ENCODE data around the gene MAL. TPM values are rescaled to one million over a fixed set of nuclear protein-coding genes. Genes with fewer than 3 reads are reported as not detected.

Gene MAL
- total and polyA plus RNA-seq, 2 of the 8 experiments (the other 6 are each of a cell fraction or from before 2014, with no cell fraction given), result not detected

DNA sequence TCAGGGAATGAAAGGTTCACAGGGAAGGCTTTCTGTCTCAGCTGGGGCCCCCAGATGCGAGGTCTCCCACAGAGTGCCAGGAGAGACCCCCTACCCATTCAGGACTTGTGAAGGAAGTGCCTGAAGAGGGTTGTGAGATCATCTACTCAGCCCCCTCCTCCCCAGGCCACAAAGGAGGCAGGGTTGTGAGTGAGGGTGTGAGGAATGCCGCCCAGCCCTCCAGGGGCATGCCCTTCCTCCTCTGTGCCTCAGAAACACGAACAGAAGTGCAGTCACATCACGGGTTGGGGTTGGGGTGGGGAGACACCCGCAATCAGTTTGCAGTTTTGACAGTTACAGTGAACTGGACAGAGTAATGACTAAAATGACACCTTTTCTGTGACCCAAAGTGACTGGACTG lies 5.0 kb downstream of the MAL start:
- H4K20me1 ChIP-seq (replicated peaks in 1 of 2; ENCODE audit: control insufficient read depth in 1 of 2, insufficient read depth in 2 of 2, low read length in 2 of 2), result no peaks in the 10 kb centered on the region
- H3K79me1 ChIP-seq (ENCODE audit: low read depth, low read length), result no peaks in the 10 kb centered on the region
- no peak overlapping the region for H2AK5ac ChIP-seq (ENCODE audit: low read depth, low read length)
- H3K18ac ChIP-seq (ENCODE audit: extremely low read depth, low read length), result no peak overlapping the region
- H3K4me2 ChIP-seq (ENCODE audit: insufficient read depth in 1 of 2, low read depth in 2 of 2, low read length in 2 of 2), result no peak overlapping the region
- H3K4ac ChIP-seq (replicated peaks; ENCODE audit: insufficient read length, low read depth, low read length), result no peak overlapping the region
- H2BK120ac ChIP-seq (replicated peaks; ENCODE audit: low read depth, low read length), result no peak overlapping the region
- H3K4me3 ChIP-seq (ENCODE audit: extremely low read depth in 1 of 4, insufficient read depth in 2 of 4, low read depth in 3 of 4, low read length in 4 of 4), result no peak overlapping the region
- 50% methylated on average over 5 of the region's 5 CpGs; no CpG with 5 or more reads in 1 of the 2 experiments for WGBS, 2 experiments (ENCODE audit: extremely low coverage in 1 of 2, insufficient coverage in 1 of 2, insufficient read length in 1 of 2, insufficient replicate concordance in 2 of 2, low coverage in 1 of 2, low lambda C conversion rate in 2 of 2, missing lambda C conversion rate in 1 of 2)
- H4K8ac ChIP-seq (ENCODE audit: extremely low read depth, insufficient read depth, low read length), result no peak overlapping the region
- no peak overlapping the region for H3K9ac ChIP-seq (replicated peaks in 1 of 4; ENCODE audit: extremely low read depth in 1 of 4, low read depth in 3 of 4, low read length in 3 of 4)
- H3K79me2 ChIP-seq (ENCODE audit: control insufficient read depth in 1 of 2, insufficient read depth in 2 of 2, low read length in 2 of 2), result no peaks in the 10 kb centered on the region
- no peak overlapping the region for H2BK12ac ChIP-seq (ENCODE audit: low read depth, low read length)
- H3K4me1 ChIP-seq (replicated peaks in 1 of 4; ENCODE audit: control insufficient read depth in 3 of 4, insufficient read depth in 4 of 4, low read length in 3 of 4), result peaks cover 0 to 7% (median 0%) of the 10 kb centered on the region in 4 experiments; a peak in 1 of 7 replicates
- no peak for DNase-seq (ENCODE audit: low read depth in 1 of 2, low spot score in 2 of 2)
- no peak overlapping the region for H3K27ac ChIP-seq (ENCODE audit: low read depth, low read length)
- H4K5ac ChIP-seq (ENCODE audit: insufficient read length, low read depth, low read length), result no peak overlapping the region
- FAIRE-seq, result no peak
- CTCF ChIA-PET (ENCODE audit: partially characterized antibody), result interaction anchor here (1.8 kb wide), 1 partner anchor 49 kb away, joined by 4 read pairs; no protein-coding TSS in a partner anchor
- no peak overlapping the region for H2BK15ac ChIP-seq (ENCODE audit: low read length)
- no peak overlapping the region for H3K14ac ChIP-seq (ENCODE audit: insufficient read length)
- POLR2A ChIA-PET (ENCODE audit: partially characterized antibody), result no interaction called here
- no peak overlapping the region for H4K91ac ChIP-seq (replicated peaks; ENCODE audit: insufficient read length, low read length)
- no peak overlapping the region for H3K56ac ChIP-seq (replicated peaks; ENCODE audit: insufficient read length, low read depth, low read length)
- H3K27me3 ChIP-seq (replicated peaks in 1 of 4; ENCODE audit: control insufficient read depth in 3 of 4, extremely low read depth in 1 of 4, insufficient read depth in 3 of 4, low read length in 3 of 4), result peaks cover under 1 to 22% (median 17%) of the 10 kb centered on the region in 4 experiments
- H3K23ac ChIP-seq (ENCODE audit: insufficient read length), result no peak overlapping the region
- no peaks in the 10 kb centered on the region for H3K36me3 ChIP-seq (ENCODE audit: control insufficient read depth in 2 of 4, insufficient read depth in 4 of 4, low read length in 3 of 4)
- H3K9me3 ChIP-seq (ENCODE audit: insufficient read depth in 2 of 2, low read depth in 1 of 2, low read length in 1 of 2), result peaks cover 58 to 88% of the 10 kb centered on the region in 2 experiments
- no peak overlapping the region for H2BK20ac ChIP-seq (ENCODE audit: low read length)
- H2AFZ ChIP-seq (ENCODE audit: low read length), result no peak overlapping the region
- no peak overlapping the region for H2BK5ac ChIP-seq (ENCODE audit: low read depth, low read length)
- H3K23me2 ChIP-seq (ENCODE audit: low read depth, low read length), result no peaks in the 10 kb centered on the region
- TF ChIP-seq JUN (IDR thresholded peaks at IDR 0.05; ENCODE audit: low read depth, low read length), result no peak
- no peak for TF ChIP-seq TAF7 (optimal IDR thresholded peaks at IDR 0.05; ENCODE audit: borderline replicate concordance, low read depth, low read length)
- TF ChIP-seq, protein P1, sequence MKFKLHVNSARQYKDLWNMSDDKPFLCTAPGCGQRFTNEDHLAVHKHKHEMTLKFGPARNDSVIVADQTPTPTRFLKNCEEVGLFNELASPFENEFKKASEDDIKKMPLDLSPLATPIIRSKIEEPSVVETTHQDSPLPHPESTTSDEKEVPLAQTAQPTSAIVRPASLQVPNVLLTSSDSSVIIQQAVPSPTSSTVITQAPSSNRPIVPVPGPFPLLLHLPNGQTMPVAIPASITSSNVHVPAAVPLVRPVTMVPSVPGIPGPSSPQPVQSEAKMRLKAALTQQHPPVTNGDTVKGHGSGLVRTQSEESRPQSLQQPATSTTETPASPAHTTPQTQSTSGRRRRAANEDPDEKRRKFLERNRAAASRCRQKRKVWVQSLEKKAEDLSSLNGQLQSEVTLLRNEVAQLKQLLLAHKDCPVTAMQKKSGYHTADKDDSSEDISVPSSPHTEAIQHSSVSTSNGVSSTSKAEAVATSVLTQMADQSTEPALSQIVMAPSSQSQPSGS (IDR thresholded peaks at IDR 0.05; ENCODE audit: low read length), result no peak
- no peak for TF ChIP-seq TCF12 (IDR thresholded peaks at IDR 0.05; ENCODE audit: low read depth, low read length)
- TF ChIP-seq ASH2L (IDR thresholded peaks at IDR 0.05; ENCODE audit: low read length), result no peak
- TF ChIP-seq KDM1A (IDR thresholded peaks at IDR 0.05; ENCODE audit: borderline replicate concordance, low read length), result no peak
- TF ChIP-seq SP2 (IDR thresholded peaks at IDR 0.05; ENCODE audit: low read length), result no peak
- TF ChIP-seq, protein P2, sequence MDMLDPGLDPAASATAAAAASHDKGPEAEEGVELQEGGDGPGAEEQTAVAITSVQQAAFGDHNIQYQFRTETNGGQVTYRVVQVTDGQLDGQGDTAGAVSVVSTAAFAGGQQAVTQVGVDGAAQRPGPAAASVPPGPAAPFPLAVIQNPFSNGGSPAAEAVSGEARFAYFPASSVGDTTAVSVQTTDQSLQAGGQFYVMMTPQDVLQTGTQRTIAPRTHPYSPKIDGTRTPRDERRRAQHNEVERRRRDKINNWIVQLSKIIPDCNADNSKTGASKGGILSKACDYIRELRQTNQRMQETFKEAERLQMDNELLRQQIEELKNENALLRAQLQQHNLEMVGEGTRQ (IDR thresholded peaks at IDR 0.05; ENCODE audit: low read length), result no peak
- no peak for TF ChIP-seq SUZ12 (IDR thresholded peaks at IDR 0.05; ENCODE audit: low read length)
- TF ChIP-seq MAFK (IDR thresholded peaks at IDR 0.05; ENCODE audit: low read depth, low read length), result no peak
- no peak for TF ChIP-seq CHD2 (IDR thresholded peaks at IDR 0.05; ENCODE audit: low read length)
- TF ChIP-seq SRF (IDR thresholded peaks at IDR 0.05; ENCODE audit: low read depth, low read length), result no peak
- TF ChIP-seq HDAC6 (IDR thresholded peaks at IDR 0.05; ENCODE audit: low read depth, low read length), result no peak

Data from H1 (cell line).